HEK293 (cell line): ENCODE results near the gene PUM2.

Experiments
- CTCF ChIA-PET: fragments of 350-600 bp; formaldehyde crosslinking; extraction: SDS; loops from one replicate; lab custom pipeline; 2021; ENCODE audit warnings: antibody characterized with exemption; lab: Yijun Ruan, JAX
- POLR2A ChIA-PET: fragments of 300-600 bp; formaldehyde crosslinking; extraction: SDS; loops from one replicate; lab custom pipeline; 2020; ENCODE audit warnings: antibody characterized with exemption, inconsistent platforms; lab: Yijun Ruan, JAX
- H3K27ac ChIP-seq: fragments of 200-500 bp; sonication (Bioruptor generic); 2 replicates; pipeline ENCODE4 v1.5.1; 2014; ENCODE audit warnings: low read depth, low read length, control low read depth, inconsistent platforms; ENCODE audit errors: extremely low read depth
- H3K36me3 ChIP-seq, 2 experiments: fragments of 200-500 bp in 1 of 2; sonication (Bioruptor generic) in 1 of 2; 1 replicate in 1 of 2; 2 replicates in 1 of 2; pipeline ENCODE4 v1.5.1; 2014 to 2017; ENCODE audit warnings: inconsistent platforms in 2 of 2, low read length in 2 of 2; ENCODE audit not compliant: control insufficient read depth in 2 of 2, insufficient read depth in 1 of 2
- H3K4me1 ChIP-seq: fragments of 200-500 bp; sonication (Bioruptor generic); 2 replicates; pipeline ENCODE4 v1.5.1; 2014; ENCODE audit warnings: mild to moderate bottlenecking, low read length, inconsistent platforms; ENCODE audit not compliant: control insufficient read depth, insufficient read depth
- H3K4me3 ChIP-seq: 2 replicates; pipeline ENCODE4 v1.5.1; 2011; ENCODE audit warnings: low read depth, mild to moderate bottlenecking, control low read depth, low read length, moderate library complexity
- H3K9me3 ChIP-seq: fragments of 200-500 bp; sonication (Bioruptor generic); 2 replicates; pipeline ENCODE4 v1.5.1; 2014; ENCODE audit warnings: low read depth, low read length, inconsistent platforms; ENCODE audit not compliant: control insufficient read depth, insufficient read depth
- MYNN ChIP-seq: fragments of 450-650 bp; formaldehyde crosslinking; IDR thresholded peaks from 2 replicates; pipeline ENCODE4 v1.5.1; 2016; ENCODE audit warnings: missing biosample characterization, missing genetic modification characterization, borderline replicate concordance
- ZBTB7A ChIP-seq: fragments of 450-650 bp; formaldehyde crosslinking; IDR thresholded peaks from 2 replicates; pipeline ENCODE4 v1.5.1; 2016; ENCODE audit warnings: low read depth, missing biosample characterization, missing genetic modification characterization
- ZIC2 ChIP-seq: fragments of 450-650 bp; formaldehyde crosslinking; IDR thresholded peaks from 2 replicates; pipeline ENCODE4 v1.5.1; 2016; ENCODE audit warnings: missing biosample characterization, missing genetic modification characterization
- ZNF175 ChIP-seq: fragments of 450-650 bp; formaldehyde crosslinking; IDR thresholded peaks from 2 replicates; pipeline ENCODE4 v1.5.1; 2016; ENCODE audit warnings: missing biosample characterization, missing genetic modification characterization
- ZNF184 ChIP-seq: fragments of 450-650 bp; IDR thresholded peaks from 2 replicates; pipeline ENCODE4 v1.5.1; 2018; ENCODE audit warnings: missing biosample characterization, mild to moderate bottlenecking, missing genetic modification characterization
- ZNF266 ChIP-seq: fragments of 450-650 bp; formaldehyde crosslinking; IDR thresholded peaks from 2 replicates; pipeline ENCODE4 v1.5.1; 2016; ENCODE audit warnings: missing biosample characterization, missing genetic modification characterization, low read depth
- ZNF311 ChIP-seq: fragments of 450-650 bp; formaldehyde crosslinking; IDR thresholded peaks from 2 replicates; pipeline ENCODE4 v1.5.1; 2017; ENCODE audit warnings: missing biosample characterization, missing genetic modification characterization, borderline replicate concordance
- ZNF529 ChIP-seq: fragments of 450-650 bp; formaldehyde crosslinking; IDR thresholded peaks from 2 replicates; pipeline ENCODE4 v1.5.1; 2017; ENCODE audit warnings: missing genetic modification characterization, missing biosample characterization; ENCODE audit not compliant: insufficient replicate concordance
- ZNF791 ChIP-seq: fragments of 450-650 bp; formaldehyde crosslinking; IDR thresholded peaks from 2 replicates; pipeline ENCODE4 v1.5.1; 2016; ENCODE audit warnings: missing biosample characterization, missing genetic modification characterization
- ZXDB ChIP-seq: fragments of 450-650 bp; formaldehyde crosslinking; IDR thresholded peaks from 2 replicates; pipeline ENCODE4 v1.5.1; 2016; ENCODE audit warnings: missing biosample characterization, missing genetic modification characterization
- TF ChIP-seq, protein P1 (sequence below): fragments of 450-650 bp; formaldehyde crosslinking; IDR thresholded peaks from 2 replicates; pipeline ENCODE4 v1.5.1; 2016; ENCODE audit warnings: missing biosample characterization, missing genetic modification characterization, borderline replicate concordance
- TF ChIP-seq, protein P2 (sequence below): fragments of 450-650 bp; formaldehyde crosslinking; IDR thresholded peaks from 2 replicates; pipeline ENCODE4 v1.5.1; 2016; ENCODE audit warnings: missing biosample characterization, missing genetic modification characterization
- TF ChIP-seq, protein P3 (sequence below): fragments of 450-650 bp; formaldehyde crosslinking; IDR thresholded peaks from 2 replicates; pipeline ENCODE4 v1.5.1; 2016; ENCODE audit warnings: missing biosample characterization, missing genetic modification characterization
- TF ChIP-seq, protein P4 (sequence below): fragments of 450-650 bp; formaldehyde crosslinking; IDR thresholded peaks from 2 replicates; pipeline ENCODE4 v1.5.1; 2016; ENCODE audit warnings: missing biosample characterization, missing genetic modification characterization

PUM2 gene

DNA sequence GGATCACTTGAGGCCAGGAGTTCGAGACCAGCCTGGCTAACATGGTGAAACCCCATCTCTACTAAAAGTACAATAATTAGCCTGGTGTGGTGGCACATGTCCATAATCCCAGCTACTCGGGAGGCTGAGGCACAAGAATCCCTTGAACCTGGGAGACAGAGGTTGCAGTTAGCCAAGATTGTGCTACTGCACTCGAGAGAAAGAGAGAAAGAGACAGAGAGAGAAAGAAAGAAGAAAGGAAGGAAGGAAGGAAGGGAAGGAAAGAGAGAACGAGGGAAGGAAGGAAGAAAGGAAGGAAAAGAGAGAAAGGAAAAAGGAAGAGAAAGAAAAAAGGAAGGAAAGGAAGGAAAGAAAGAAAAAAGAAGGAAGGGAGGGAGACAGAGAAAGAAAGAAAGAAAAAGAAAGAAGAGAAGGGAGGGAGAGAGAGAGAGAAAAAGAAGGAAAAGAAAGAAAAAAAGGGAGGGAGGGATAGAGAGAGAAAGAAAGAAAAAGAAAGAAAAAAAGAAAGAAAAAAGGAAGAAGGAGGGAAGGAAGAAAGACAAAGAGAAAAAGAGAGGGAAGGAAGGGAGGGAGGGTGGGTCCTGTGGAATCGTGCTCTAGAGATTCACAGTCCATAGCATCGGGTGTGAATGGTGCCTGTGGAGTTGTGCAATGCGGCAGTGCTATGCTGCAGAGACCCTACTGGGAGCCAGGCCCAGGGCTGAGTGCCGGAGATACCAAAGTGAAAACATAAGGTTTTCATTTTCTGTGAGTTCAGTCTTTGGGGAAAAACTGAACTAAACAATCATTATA lies 121.1 kb downstream of the PUM2 start (continued):
- TF ChIP-seq, protein P1, sequence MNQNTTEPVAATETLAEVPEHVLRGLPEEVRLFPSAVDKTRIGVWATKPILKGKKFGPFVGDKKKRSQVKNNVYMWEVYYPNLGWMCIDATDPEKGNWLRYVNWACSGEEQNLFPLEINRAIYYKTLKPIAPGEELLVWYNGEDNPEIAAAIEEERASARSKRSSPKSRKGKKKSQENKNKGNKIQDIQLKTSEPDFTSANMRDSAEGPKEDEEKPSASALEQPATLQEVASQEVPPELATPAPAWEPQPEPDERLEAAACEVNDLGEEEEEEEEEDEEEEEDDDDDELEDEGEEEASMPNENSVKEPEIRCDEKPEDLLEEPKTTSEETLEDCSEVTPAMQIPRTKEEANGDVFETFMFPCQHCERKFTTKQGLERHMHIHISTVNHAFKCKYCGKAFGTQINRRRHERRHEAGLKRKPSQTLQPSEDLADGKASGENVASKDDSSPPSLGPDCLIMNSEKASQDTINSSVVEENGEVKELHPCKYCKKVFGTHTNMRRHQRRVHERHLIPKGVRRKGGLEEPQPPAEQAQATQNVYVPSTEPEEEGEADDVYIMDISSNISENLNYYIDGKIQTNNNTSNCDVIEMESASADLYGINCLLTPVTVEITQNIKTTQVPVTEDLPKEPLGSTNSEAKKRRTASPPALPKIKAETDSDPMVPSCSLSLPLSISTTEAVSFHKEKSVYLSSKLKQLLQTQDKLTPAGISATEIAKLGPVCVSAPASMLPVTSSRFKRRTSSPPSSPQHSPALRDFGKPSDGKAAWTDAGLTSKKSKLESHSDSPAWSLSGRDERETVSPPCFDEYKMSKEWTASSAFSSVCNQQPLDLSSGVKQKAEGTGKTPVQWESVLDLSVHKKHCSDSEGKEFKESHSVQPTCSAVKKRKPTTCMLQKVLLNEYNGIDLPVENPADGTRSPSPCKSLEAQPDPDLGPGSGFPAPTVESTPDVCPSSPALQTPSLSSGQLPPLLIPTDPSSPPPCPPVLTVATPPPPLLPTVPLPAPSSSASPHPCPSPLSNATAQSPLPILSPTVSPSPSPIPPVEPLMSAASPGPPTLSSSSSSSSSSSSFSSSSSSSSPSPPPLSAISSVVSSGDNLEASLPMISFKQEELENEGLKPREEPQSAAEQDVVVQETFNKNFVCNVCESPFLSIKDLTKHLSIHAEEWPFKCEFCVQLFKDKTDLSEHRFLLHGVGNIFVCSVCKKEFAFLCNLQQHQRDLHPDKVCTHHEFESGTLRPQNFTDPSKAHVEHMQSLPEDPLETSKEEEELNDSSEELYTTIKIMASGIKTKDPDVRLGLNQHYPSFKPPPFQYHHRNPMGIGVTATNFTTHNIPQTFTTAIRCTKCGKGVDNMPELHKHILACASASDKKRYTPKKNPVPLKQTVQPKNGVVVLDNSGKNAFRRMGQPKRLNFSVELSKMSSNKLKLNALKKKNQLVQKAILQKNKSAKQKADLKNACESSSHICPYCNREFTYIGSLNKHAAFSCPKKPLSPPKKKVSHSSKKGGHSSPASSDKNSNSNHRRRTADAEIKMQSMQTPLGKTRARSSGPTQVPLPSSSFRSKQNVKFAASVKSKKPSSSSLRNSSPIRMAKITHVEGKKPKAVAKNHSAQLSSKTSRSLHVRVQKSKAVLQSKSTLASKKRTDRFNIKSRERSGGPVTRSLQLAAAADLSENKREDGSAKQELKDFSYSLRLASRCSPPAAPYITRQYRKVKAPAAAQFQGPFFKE (tag by site-specific recombination) = no peak
- TF ChIP-seq ZIC2 (tag by site-specific recombination) = no peak
- TF ChIP-seq, protein P2, sequence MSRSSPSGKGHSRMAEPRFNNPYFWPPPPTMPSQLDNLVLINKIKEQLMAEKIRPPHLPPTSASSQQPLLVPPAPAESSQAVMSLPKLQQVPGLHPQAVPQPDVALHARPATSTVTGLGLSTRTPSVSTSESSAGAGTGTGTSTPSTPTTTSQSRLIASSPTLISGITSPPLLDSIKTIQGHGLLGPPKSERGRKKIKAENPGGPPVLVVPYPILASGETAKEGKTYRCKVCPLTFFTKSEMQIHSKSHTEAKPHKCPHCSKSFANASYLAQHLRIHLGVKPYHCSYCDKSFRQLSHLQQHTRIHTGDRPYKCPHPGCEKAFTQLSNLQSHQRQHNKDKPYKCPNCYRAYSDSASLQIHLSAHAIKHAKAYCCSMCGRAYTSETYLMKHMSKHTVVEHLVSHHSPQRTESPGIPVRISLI (tag by site-specific recombination) = no peak

DNA sequence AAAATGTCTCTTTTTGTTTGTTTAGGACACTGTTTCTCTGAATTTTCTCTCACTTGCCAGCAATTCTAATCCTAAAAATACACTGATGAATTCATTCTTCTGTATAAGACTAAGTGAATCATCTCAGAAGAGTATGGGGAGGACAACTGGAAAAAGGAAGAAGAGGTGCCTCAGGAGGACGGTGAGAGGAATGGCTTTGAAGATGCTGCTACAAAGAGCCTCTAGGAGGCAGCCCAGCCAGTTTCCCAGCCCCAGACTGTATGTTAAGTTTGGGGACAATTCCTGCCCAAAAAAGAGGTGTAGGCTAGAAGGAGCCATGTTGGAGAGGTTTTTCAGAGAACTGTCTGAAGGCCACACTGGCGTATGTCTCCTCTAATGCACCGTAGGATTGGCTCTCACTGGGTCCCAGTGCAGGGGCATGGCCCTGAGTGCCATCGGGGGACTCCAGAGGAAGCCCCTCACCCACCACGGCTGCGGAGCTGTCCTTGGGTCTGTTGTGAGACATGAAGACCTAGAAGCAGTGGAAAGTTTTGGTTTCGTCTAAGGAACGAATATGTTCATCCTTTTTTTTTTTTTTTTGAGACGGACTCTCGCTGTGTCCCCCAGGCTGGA lies 122.6 kb downstream of the PUM2 start:
- no peaks in the 10 kb centered on the region for H3K36me3 ChIP-seq
- no peaks in the 10 kb centered on the region for H3K9me3 ChIP-seq
- ChIA-PET CTCF (no interaction called here), POLR2A (no interaction called here)
- no peak overlapping the region for H3K4me3 ChIP-seq
- no peak overlapping the region for H3K27ac ChIP-seq
- TF ChIP-seq MYNN (tag by site-specific recombination) (no peak), ZNF529 (tag by site-specific recombination) (no peak), ZNF175 (no peak), ZNF184 (no peak), ZNF266 (tag by site-specific recombination) (no peak), ZBTB7A (no peak), ZNF311 (tag by site-specific recombination) (no peak)
- TF ChIP-seq, protein P3, sequence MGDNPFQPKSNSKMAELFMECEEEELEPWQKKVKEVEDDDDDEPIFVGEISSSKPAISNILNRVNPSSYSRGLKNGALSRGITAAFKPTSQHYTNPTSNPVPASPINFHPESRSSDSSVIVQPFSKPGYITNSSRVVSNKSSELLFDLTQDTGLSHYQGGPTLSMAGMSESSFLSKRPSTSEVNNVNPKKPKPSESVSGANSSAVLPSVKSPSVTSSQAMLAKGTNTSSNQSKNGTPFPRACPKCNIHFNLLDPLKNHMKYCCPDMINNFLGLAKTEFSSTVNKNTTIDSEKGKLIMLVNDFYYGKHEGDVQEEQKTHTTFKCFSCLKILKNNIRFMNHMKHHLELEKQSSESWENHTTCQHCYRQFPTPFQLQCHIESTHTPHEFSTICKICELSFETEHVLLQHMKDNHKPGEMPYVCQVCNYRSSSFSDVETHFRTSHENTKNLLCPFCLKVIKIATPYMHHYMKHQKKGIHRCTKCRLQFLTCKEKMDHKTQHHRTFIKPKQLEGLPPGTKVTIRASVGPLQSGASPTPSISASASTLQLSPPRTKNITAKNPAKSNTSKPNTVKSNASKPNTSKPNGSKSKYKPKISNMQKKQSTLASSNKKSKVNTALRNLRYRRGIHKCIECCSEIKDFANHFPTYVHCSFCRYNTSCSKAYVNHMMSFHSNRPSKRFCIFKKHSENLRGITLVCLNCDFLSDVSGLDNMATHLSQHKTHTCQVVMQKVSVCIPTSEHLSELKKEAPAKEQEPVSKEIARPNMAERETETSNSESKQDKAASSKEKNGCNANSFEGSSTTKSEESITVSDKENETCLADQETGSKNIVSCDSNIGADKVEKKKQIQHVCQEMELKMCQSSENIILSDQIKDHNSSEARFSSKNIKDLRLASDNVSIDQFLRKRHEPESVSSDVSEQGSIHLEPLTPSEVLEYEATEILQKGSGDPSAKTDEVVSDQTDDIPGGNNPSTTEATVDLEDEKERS = no peak
- peaks cover under 1% of the 10 kb centered on the region; the same call in 1 of the 2 replicates for H3K4me1 ChIP-seq

DNA sequence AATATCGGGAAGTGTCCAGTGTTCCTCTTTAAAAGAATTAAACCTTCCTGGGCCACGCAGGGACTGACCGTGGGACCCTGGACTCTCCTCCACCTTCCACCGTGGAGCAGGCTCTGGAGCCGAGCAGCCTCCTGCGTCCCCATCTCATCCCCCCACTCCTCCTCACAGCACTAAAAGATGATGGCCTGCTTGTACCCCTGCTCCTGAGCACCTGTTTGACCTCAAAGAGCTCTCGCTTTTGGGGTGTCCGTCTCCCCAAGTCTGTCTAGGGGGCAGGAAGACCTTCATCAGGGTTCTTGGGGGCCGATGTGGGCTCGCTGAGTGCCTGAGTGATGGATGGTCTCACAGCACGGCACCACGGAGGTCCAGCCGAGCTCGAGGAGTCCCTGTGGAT lies 124.5 kb downstream of the PUM2 start:
- ChIA-PET CTCF (interaction anchor here (0.6 to 3.0 kb wide), 16 partner anchors 13 to 190 kb away, joined by 3 to 24 read pairs (median 4); no protein-coding TSS in a partner anchor), POLR2A (interaction anchor here (1.1 kb wide), 1 partner anchor 220 kb away, joined by 3 read pairs; the partner anchor contains the start of gene RHOB)
- Histone ChIP-seq H3K4me3 (no peak overlapping the region), H3K9me3 (no peaks in the 10 kb centered on the region), H3K4me1 (peaks cover 14% of the 10 kb centered on the region), H3K27ac (no peak overlapping the region), H3K36me3 (no peaks in the 10 kb centered on the region)
- TF ChIP-seq, protein P3 = no peak
- TF ChIP-seq, protein P4, sequence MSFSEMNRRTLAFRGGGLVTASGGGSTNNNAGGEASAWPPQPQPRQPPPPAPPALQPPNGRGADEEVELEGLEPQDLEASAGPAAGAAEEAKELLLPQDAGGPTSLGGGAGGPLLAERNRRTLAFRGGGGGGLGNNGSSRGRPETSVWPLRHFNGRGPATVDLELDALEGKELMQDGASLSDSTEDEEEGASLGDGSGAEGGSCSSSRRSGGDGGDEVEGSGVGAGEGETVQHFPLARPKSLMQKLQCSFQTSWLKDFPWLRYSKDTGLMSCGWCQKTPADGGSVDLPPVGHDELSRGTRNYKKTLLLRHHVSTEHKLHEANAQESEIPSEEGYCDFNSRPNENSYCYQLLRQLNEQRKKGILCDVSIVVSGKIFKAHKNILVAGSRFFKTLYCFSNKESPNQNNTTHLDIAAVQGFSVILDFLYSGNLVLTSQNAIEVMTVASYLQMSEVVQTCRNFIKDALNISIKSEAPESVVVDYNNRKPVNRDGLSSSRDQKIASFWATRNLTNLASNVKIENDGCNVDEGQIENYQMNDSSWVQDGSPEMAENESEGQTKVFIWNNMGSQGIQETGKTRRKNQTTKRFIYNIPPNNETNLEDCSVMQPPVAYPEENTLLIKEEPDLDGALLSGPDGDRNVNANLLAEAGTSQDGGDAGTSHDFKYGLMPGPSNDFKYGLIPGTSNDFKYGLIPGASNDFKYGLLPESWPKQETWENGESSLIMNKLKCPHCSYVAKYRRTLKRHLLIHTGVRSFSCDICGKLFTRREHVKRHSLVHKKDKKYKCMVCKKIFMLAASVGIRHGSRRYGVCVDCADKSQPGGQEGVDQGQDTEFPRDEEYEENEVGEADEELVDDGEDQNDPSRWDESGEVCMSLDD = no peak
- TF ChIP-seq ZXDB (tag by site-specific recombination) (no peak), ZNF791 (tag by site-specific recombination) (no peak)
